ENCODE results near the gene ABCB7. TPM values are rescaled to one million over a fixed set of nuclear protein-coding genes. Genes with fewer than 3 reads are reported as not detected.
"Not testable (repeated sequence)": the region's sequence is repeated elsewhere in the genome, so short reads cannot be mapped to it uniquely, and the experiment has no call there.

ABCB7 gene
- total RNA-seq, 1 donor from 2014 or later: 18.9 TPM

GRCh38 chrX:75067931-75068330, 88.2 kb downstream of the ABCB7 start:
- no peak for TF ChIP-seq CTCF (IDR thresholded peaks at IDR 0.05)
- no peaks in the 10 kb centered on the region for H3K4me1 Mint-ChIP-seq (ENCODE audit: unreplicated experiment)
- no peak for DNase-seq (ENCODE audit: extremely low spot score, unreplicated experiment)
- no peaks in the 10 kb centered on the region for H3K36me3 Mint-ChIP-seq (ENCODE audit: unreplicated experiment)
- H3K27ac Mint-ChIP-seq (ENCODE audit: unreplicated experiment): no peak overlapping the region
- H3K27me3 Mint-ChIP-seq (ENCODE audit: unreplicated experiment): no peaks in the 10 kb centered on the region
- no peaks in the 10 kb centered on the region for H3K9me3 Mint-ChIP-seq (ENCODE audit: unreplicated experiment)
- H3K4me3 Mint-ChIP-seq (ENCODE audit: unreplicated experiment): no peak overlapping the region

GRCh38 chrX:75061701-75062100, 94.4 kb downstream of the ABCB7 start:
- H3K27ac Mint-ChIP-seq (ENCODE audit: unreplicated experiment): no peak overlapping the region
- no peaks in the 10 kb centered on the region for H3K4me1 Mint-ChIP-seq (ENCODE audit: unreplicated experiment)
- no peak for TF ChIP-seq CTCF (IDR thresholded peaks at IDR 0.05)
- H3K36me3 Mint-ChIP-seq (ENCODE audit: unreplicated experiment): peaks cover 7% of the 10 kb centered on the region
- no peak for DNase-seq (ENCODE audit: extremely low spot score, unreplicated experiment)
- no peaks in the 10 kb centered on the region for H3K27me3 Mint-ChIP-seq (ENCODE audit: unreplicated experiment)
- H3K9me3 Mint-ChIP-seq (ENCODE audit: unreplicated experiment): peaks cover 9% of the 10 kb centered on the region
- no peak overlapping the region for H3K4me3 Mint-ChIP-seq (ENCODE audit: unreplicated experiment)

GRCh38 chrX:75051047-75051446, 105.0 kb downstream of the ABCB7 start:
- TF ChIP-seq CTCF (IDR thresholded peaks at IDR 0.05): no peak
- Mint-ChIP-seq H3K27ac (ENCODE audit: unreplicated experiment) (no peak overlapping the region), H3K4me3 (ENCODE audit: unreplicated experiment) (no peak overlapping the region), H3K27me3 (ENCODE audit: unreplicated experiment) (no peaks in the 10 kb centered on the region), H3K9me3 (ENCODE audit: unreplicated experiment) (peaks cover 17% of the 10 kb centered on the region), H3K36me3 (ENCODE audit: unreplicated experiment) (peaks cover 3% of the 10 kb centered on the region), H3K4me1 (ENCODE audit: unreplicated experiment) (no peaks in the 10 kb centered on the region)
- no peak for DNase-seq (ENCODE audit: extremely low spot score, unreplicated experiment)

GRCh38 chrX:75045369-75045768, 110.7 kb downstream of the ABCB7 start:
- H3K4me1 Mint-ChIP-seq (ENCODE audit: unreplicated experiment): no peaks in the 10 kb centered on the region
- DNase-seq (ENCODE audit: extremely low spot score, unreplicated experiment): no peak
- no peaks in the 10 kb centered on the region for H3K27me3 Mint-ChIP-seq (ENCODE audit: unreplicated experiment)
- H3K27ac Mint-ChIP-seq (ENCODE audit: unreplicated experiment): no peak overlapping the region
- peaks cover 5% of the 10 kb centered on the region for H3K36me3 Mint-ChIP-seq (ENCODE audit: unreplicated experiment)
- H3K9me3 Mint-ChIP-seq (ENCODE audit: unreplicated experiment): peaks cover 46% of the 10 kb centered on the region
- TF ChIP-seq CTCF (IDR thresholded peaks at IDR 0.05): no peak
- H3K4me3 Mint-ChIP-seq (ENCODE audit: unreplicated experiment): no peak overlapping the region

- DNase-seq (ENCODE audit: extremely low spot score, unreplicated experiment); H3K4me3 Mint-ChIP-seq (ENCODE audit: unreplicated experiment); H3K4me1 Mint-ChIP-seq (ENCODE audit: unreplicated experiment); H3K27me3 Mint-ChIP-seq (ENCODE audit: unreplicated experiment); H3K36me3 Mint-ChIP-seq (ENCODE audit: unreplicated experiment); H3K27ac Mint-ChIP-seq (ENCODE audit: unreplicated experiment): not testable (repeated sequence)
- H3K9me3 Mint-ChIP-seq (ENCODE audit: unreplicated experiment): peaks cover 46% of the 10 kb centered on the region
Measured at GRCh38 chrX:75044142-75044541, 111.9 kb downstream of the ABCB7 start.

- no peak overlapping the region for H3K4me3 Mint-ChIP-seq (ENCODE audit: unreplicated experiment)
- DNase-seq (ENCODE audit: extremely low spot score, unreplicated experiment): no peak
- TF ChIP-seq CTCF (IDR thresholded peaks at IDR 0.05): no peak
- peaks cover 66% of the 10 kb centered on the region for H3K9me3 Mint-ChIP-seq (ENCODE audit: unreplicated experiment)
- no peak overlapping the region for H3K27ac Mint-ChIP-seq (ENCODE audit: unreplicated experiment)
- no peaks in the 10 kb centered on the region for H3K27me3 Mint-ChIP-seq (ENCODE audit: unreplicated experiment)
- peaks cover 2% of the 10 kb centered on the region for H3K36me3 Mint-ChIP-seq (ENCODE audit: unreplicated experiment)
- H3K4me1 Mint-ChIP-seq (ENCODE audit: unreplicated experiment): no peaks in the 10 kb centered on the region
Measured at GRCh38 chrX:75038925-75039324, 117.2 kb downstream of the ABCB7 start.

Data from osteocyte (in vitro differentiated cells).